ENCODE measurements around the gene NNMT. TPM values are rescaled to one million over a fixed set of nuclear protein-coding genes. Genes with fewer than 3 reads are reported as not detected.

The NNMT gene
- total RNA-seq, 5 donors from 2014 or later (not counting 1 experiment from before 2014, with no cell fraction given) = 0.41 TPM; not detected in 4

DNA sequence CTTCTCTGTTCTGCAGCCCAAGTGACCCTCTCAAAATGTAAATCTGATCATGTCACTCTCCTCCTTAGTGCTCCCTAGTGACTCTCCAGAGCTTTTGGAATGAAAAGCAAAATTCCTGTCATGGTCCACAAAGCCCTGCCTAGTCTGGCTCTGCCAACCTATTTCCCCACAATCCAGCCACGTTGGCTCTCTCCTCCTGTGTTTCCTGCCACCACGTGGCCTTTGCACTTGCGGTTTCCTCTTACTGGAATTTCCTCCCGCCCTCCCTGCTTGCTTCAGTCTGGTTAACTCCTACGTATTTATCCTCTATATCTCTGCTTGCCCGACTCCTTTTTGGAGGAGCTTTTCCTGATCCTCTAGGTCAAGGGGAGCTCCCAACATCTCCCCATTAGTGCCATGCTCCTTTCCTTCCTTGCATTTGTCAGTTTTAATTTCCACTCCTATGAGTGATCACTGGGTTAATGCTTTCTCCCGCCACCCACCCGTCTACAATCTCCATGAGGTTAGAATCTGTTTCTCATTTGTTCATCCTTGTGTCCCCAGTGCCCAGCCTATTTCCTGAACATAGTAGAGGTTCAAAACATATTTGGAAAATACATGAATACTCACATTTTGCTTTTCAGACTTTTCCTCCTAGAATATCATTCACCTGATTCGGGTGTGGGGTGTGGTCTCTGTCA, 11.5 kb downstream of the NNMT start:
- DNase-seq (no peak), ATAC-seq (replicated peaks in 1 of 4) (no peak)
- Histone ChIP-seq H3K4me3 (ENCODE audit: control insufficient read depth in 1 of 2, extremely low read depth in 1 of 2, low read length in 1 of 2) (no peak overlapping the region), H3K27ac (ENCODE audit: low read length) (no peak overlapping the region), H3K36me3 (ENCODE audit: control insufficient read depth in 2 of 2, extremely low read depth in 1 of 2, insufficient read depth in 1 of 2, low read length in 1 of 2) (no peaks in the 10 kb centered on the region), H3K27me3 (replicated peaks in 1 of 2; ENCODE audit: control insufficient read depth in 2 of 2, extremely low read depth in 1 of 2, insufficient read depth in 2 of 2, low read length in 1 of 2) (peaks cover 2 to 18% of the 10 kb centered on the region in 2 experiments), H3K9me3 (no peaks in the 10 kb centered on the region), H3K4me1 (ENCODE audit: control insufficient read depth in 1 of 2, extremely low read depth in 1 of 2, insufficient read depth in 2 of 2, low read length in 2 of 2) (no peaks in the 10 kb centered on the region)
- Mint-ChIP-seq H3K27me3 (peaks cover 34 to 37% of the 10 kb centered on the region in 2 donors), H3K27ac (no peak overlapping the region), H3K4me1 (peaks cover 0 to 12% (median 7%) of the 10 kb centered on the region in 3 donors), H3K4me3 (no peak overlapping the region), H3K36me3 (no peaks in the 10 kb centered on the region), H3K9me3 (no peaks in the 10 kb centered on the region)
- CTCF ChIA-PET = interaction anchor here (1.4 to 1.5 kb wide), 2 partner anchors 33 kb away, joined by 3 read pairs; no protein-coding TSS in a partner anchor
- POLR2A ChIA-PET = interaction anchor here in 1 of 2 donors (0.8 kb wide), 1 partner anchor 28 kb away, joined by 3 read pairs; no protein-coding TSS in a partner anchor
- WGBS (ENCODE audit: insufficient coverage) = 28% methylated on average over 8 of the region's 9 CpGs

DNA sequence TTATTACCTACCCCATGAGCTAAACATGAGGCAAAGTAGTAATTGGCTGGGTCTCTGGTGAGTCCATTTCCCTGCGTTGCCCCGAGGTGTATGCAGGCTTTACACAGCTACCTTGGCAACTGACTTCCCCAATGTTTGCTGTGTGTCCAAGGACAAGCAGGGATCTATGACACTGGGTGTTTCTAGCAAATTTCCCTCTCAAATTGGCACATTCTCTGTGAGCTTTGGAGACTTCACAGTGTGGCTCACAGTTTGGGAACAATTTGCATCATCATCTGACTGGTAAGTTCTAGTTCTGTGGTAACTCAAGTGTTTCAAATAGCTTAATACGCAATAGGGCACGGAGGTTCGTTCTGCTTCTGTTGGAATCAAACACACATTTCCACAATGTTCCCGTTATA, 12.5 kb downstream of the NNMT start:
- Mint-ChIP-seq H3K9me3 (no peaks in the 10 kb centered on the region), H3K4me1 (peaks cover 0 to 12% (median 7%) of the 10 kb centered on the region in 3 donors), H3K27me3 (peaks cover 36 to 42% of the 10 kb centered on the region in 2 donors), H3K27ac (no peak overlapping the region), H3K4me3 (no peak overlapping the region), H3K36me3 (no peaks in the 10 kb centered on the region)
- Histone ChIP-seq H3K4me3 (ENCODE audit: control insufficient read depth in 1 of 2, extremely low read depth in 1 of 2, low read length in 1 of 2) (no peak overlapping the region), H3K9me3 (no peaks in the 10 kb centered on the region), H3K36me3 (ENCODE audit: control insufficient read depth in 2 of 2, extremely low read depth in 1 of 2, insufficient read depth in 1 of 2, low read length in 1 of 2) (no peaks in the 10 kb centered on the region), H3K4me1 (ENCODE audit: control insufficient read depth in 1 of 2, extremely low read depth in 1 of 2, insufficient read depth in 2 of 2, low read length in 2 of 2) (no peaks in the 10 kb centered on the region), H3K27ac (ENCODE audit: low read length) (no peak overlapping the region), H3K27me3 (replicated peaks in 1 of 2; ENCODE audit: control insufficient read depth in 2 of 2, extremely low read depth in 1 of 2, insufficient read depth in 2 of 2, low read length in 1 of 2) (peaks cover 0 to 20% of the 10 kb centered on the region in 2 experiments)
- CTCF ChIA-PET = interaction anchor here in 1 of 2 donors (1.5 kb wide), 1 partner anchor 32 kb away, joined by 3 read pairs; no protein-coding TSS in a partner anchor
- ATAC-seq (replicated peaks in 1 of 4) (no peak), DNase-seq (no peak)
- POLR2A ChIA-PET = interaction anchor here in 1 of 2 donors (0.6 kb wide), 1 partner anchor 10 kb away, joined by 9 read pairs; no protein-coding TSS in a partner anchor
- no CpG with 5 or more reads among the region's 6 CpGs for WGBS (ENCODE audit: insufficient coverage)

DNA sequence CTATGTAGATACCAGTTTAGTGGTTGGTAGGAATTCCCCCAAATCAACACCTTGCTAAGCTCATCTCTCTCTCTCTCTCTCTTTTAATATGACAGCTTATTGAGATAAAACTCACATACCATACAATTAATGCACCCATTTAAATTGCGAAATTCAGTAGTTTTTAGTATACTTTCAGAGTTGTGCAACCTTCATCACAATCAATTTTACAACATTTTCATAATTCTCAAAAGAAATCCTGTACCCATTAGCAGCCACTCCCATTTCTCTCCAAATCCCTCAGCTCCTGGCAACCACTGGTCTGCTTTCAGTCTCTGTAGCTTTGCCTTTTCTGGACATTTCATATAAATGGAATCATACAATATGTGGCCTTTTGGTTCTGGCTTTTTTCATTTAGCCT, 13.3 kb downstream of the NNMT start:
- DNase-seq (no peak), ATAC-seq (replicated peaks in 1 of 4) (no peak)
- no peak overlapping the region for H3K4me3 ChIP-seq (ENCODE audit: control insufficient read depth in 1 of 2, extremely low read depth in 1 of 2, low read length in 1 of 2)
- H3K9me3 ChIP-seq = no peaks in the 10 kb centered on the region
- no peak overlapping the region for H3K27ac ChIP-seq (ENCODE audit: low read length)
- Mint-ChIP-seq H3K4me3 (no peak overlapping the region), H3K27ac (no peak overlapping the region), H3K36me3 (no peaks in the 10 kb centered on the region), H3K9me3 (no peaks in the 10 kb centered on the region), H3K27me3 (peaks cover 36 to 40% of the 10 kb centered on the region in 2 donors), H3K4me1 (peaks cover 0 to 12% (median 7%) of the 10 kb centered on the region in 3 donors)
- ChIA-PET CTCF (interaction anchor here in 1 of 2 donors (0.6 kb wide), 1 partner anchor 194 kb away, joined by 8 read pairs; no protein-coding TSS in a partner anchor), POLR2A (interaction anchor here in 1 of 2 donors (0.6 kb wide), 1 partner anchor 92 kb away, joined by 5 read pairs; no protein-coding TSS in a partner anchor)
- peaks cover 0 to 26% of the 10 kb centered on the region in 2 experiments for H3K27me3 ChIP-seq (replicated peaks in 1 of 2; ENCODE audit: control insufficient read depth in 2 of 2, extremely low read depth in 1 of 2, insufficient read depth in 2 of 2, low read length in 1 of 2)
- no peaks in the 10 kb centered on the region for H3K36me3 ChIP-seq (ENCODE audit: control insufficient read depth in 2 of 2, extremely low read depth in 1 of 2, insufficient read depth in 1 of 2, low read length in 1 of 2)
- WGBS (ENCODE audit: insufficient coverage) = no CpG with 5 or more reads among the region's 1 CpG
- H3K4me1 ChIP-seq (ENCODE audit: control insufficient read depth in 1 of 2, extremely low read depth in 1 of 2, insufficient read depth in 2 of 2, low read length in 2 of 2) = no peaks in the 10 kb centered on the region

DNA sequence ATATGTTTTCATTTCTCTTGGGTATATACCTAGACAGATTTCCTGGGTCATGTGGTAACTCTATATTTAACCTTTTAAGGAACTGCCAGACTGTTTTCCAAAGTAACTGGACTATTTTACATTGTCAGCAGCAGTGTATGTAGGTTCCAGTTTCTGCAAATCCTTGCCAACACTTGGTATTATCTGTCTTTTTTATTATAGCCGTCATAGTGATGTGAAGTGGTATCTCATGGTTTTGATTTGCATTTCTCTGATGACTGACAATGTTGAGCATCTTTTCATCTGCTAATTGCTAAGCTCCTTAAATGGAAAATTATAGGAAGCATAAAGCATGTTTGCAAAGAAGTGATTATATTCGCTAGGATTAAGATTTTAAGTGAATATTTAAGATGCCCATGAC, 13.9 kb downstream of the NNMT start:
- Mint-ChIP-seq H3K9me3 (no peaks in the 10 kb centered on the region), H3K4me1 (peaks cover 1 to 14% (median 7%) of the 10 kb centered on the region in 3 donors), H3K27me3 (peaks cover 36 to 40% of the 10 kb centered on the region in 2 donors), H3K27ac (no peak overlapping the region), H3K4me3 (no peak overlapping the region), H3K36me3 (no peaks in the 10 kb centered on the region)
- no peak overlapping the region for H3K27ac ChIP-seq (ENCODE audit: low read length)
- no peak for ATAC-seq (replicated peaks in 1 of 4)
- POLR2A ChIA-PET = no interaction called here
- no peaks in the 10 kb centered on the region for H3K4me1 ChIP-seq (ENCODE audit: control insufficient read depth in 1 of 2, extremely low read depth in 1 of 2, insufficient read depth in 2 of 2, low read length in 2 of 2)
- no peaks in the 10 kb centered on the region for H3K36me3 ChIP-seq (ENCODE audit: control insufficient read depth in 2 of 2, extremely low read depth in 1 of 2, insufficient read depth in 1 of 2, low read length in 1 of 2)
- CTCF ChIA-PET = interaction anchor here in 1 of 2 donors (0.6 kb wide), 1 partner anchor 195 kb away, joined by 8 read pairs; no protein-coding TSS in a partner anchor
- no peak overlapping the region for H3K4me3 ChIP-seq (ENCODE audit: control insufficient read depth in 1 of 2, extremely low read depth in 1 of 2, low read length in 1 of 2)
- no peak for DNase-seq
- no CpG with 5 or more reads among the region's 2 CpGs for WGBS (ENCODE audit: insufficient coverage)
- no peaks in the 10 kb centered on the region for H3K9me3 ChIP-seq
- H3K27me3 ChIP-seq (replicated peaks in 1 of 2; ENCODE audit: control insufficient read depth in 2 of 2, extremely low read depth in 1 of 2, insufficient read depth in 2 of 2, low read length in 1 of 2) = peaks cover 0 to 27% of the 10 kb centered on the region in 2 experiments

DNA sequence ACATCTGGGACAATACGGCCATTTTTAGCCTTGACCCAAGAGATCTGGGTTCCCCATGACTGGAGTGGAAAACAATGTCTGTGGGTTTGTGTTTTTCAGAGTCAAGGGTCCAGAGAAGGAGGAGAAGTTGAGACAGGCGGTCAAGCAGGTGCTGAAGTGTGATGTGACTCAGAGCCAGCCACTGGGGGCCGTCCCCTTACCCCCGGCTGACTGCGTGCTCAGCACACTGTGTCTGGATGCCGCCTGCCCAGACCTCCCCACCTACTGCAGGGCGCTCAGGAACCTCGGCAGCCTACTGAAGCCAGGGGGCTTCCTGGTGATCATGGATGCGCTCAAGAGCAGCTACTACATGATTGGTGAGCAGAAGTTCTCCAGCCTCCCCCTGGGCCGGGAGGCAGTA, 15.7 kb downstream of the NNMT start:
- H3K4me1 Mint-ChIP-seq = peaks cover 15 to 32% (median 22%) of the 10 kb centered on the region in 3 donors
- peaks cover 36 to 40% of the 10 kb centered on the region in 2 donors for H3K27me3 Mint-ChIP-seq
- DNase-seq (no peak), ATAC-seq (replicated peaks in 1 of 4) (no peak)
- Histone ChIP-seq H3K4me1 (ENCODE audit: control insufficient read depth in 1 of 2, extremely low read depth in 1 of 2, insufficient read depth in 2 of 2, low read length in 2 of 2) (peaks cover 0 to 2% of the 10 kb centered on the region in 2 experiments), H3K27me3 (replicated peaks in 1 of 2; ENCODE audit: control insufficient read depth in 2 of 2, extremely low read depth in 1 of 2, insufficient read depth in 2 of 2, low read length in 1 of 2) (peaks cover 0 to 27% of the 10 kb centered on the region in 2 experiments), H3K36me3 (ENCODE audit: control insufficient read depth in 2 of 2, extremely low read depth in 1 of 2, insufficient read depth in 1 of 2, low read length in 1 of 2) (no peaks in the 10 kb centered on the region), H3K4me3 (ENCODE audit: control insufficient read depth in 1 of 2, extremely low read depth in 1 of 2, low read length in 1 of 2) (no peak overlapping the region), H3K27ac (ENCODE audit: low read length) (no peak overlapping the region), H3K9me3 (no peaks in the 10 kb centered on the region)
- H3K27ac Mint-ChIP-seq = no peak overlapping the region
- WGBS (ENCODE audit: insufficient coverage) = 83% methylated on average over 7 of the region's 10 CpGs
- no peak overlapping the region for H3K4me3 Mint-ChIP-seq
- no peaks in the 10 kb centered on the region for H3K9me3 Mint-ChIP-seq
- no peaks in the 10 kb centered on the region for H3K36me3 Mint-ChIP-seq
- POLR2A ChIA-PET = no interaction called here
- CTCF ChIA-PET = no interaction called here

DNA sequence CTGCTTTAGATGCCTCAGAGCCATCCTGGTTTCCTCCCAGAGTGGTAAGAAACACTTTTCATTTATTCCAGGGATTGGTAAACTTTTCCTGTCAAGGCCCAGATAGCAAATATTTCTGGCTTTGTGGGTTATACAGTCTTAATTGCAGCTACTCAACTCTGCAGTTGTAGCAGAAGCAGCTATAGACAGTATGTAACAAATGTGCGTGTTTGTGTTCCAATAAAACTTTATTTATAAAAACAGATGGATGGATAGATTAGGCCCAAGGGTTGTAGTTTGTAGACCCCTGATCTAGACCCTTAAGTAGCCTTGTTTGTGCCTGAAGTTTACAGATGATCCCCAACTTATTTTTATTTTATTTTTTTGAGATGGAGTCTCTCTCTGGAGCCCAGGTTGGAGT, 17.9 kb downstream of the NNMT start:
- H3K36me3 Mint-ChIP-seq = no peaks in the 10 kb centered on the region
- no peak overlapping the region for H3K27ac Mint-ChIP-seq
- no peak overlapping the region for H3K27ac ChIP-seq (ENCODE audit: low read length)

More for the DNA sequence above, 17.9 kb downstream of the NNMT start:
- POLR2A ChIA-PET = no interaction called here
- Histone ChIP-seq H3K27me3 (replicated peaks in 1 of 2; ENCODE audit: control insufficient read depth in 2 of 2, extremely low read depth in 1 of 2, insufficient read depth in 2 of 2, low read length in 1 of 2) (peaks cover 0 to 23% of the 10 kb centered on the region in 2 experiments), H3K4me3 (ENCODE audit: control insufficient read depth in 1 of 2, extremely low read depth in 1 of 2, low read length in 1 of 2) (no peak overlapping the region), H3K9me3 (no peaks in the 10 kb centered on the region), H3K36me3 (ENCODE audit: control insufficient read depth in 2 of 2, extremely low read depth in 1 of 2, insufficient read depth in 1 of 2, low read length in 1 of 2) (no peaks in the 10 kb centered on the region), H3K4me1 (ENCODE audit: control insufficient read depth in 1 of 2, extremely low read depth in 1 of 2, insufficient read depth in 2 of 2, low read length in 2 of 2) (peaks cover 0 to 2% of the 10 kb centered on the region in 2 experiments)
- CTCF ChIA-PET = no interaction called here
- no CpG with 5 or more reads among the region's 1 CpG for WGBS (ENCODE audit: insufficient coverage)
- no peaks in the 10 kb centered on the region for H3K9me3 Mint-ChIP-seq
- no peak for ATAC-seq (replicated peaks in 1 of 4)
- H3K4me3 Mint-ChIP-seq = no peak overlapping the region
- peaks cover 20 to 41% (median 33%) of the 10 kb centered on the region in 3 donors for H3K4me1 Mint-ChIP-seq
- no peak for DNase-seq
- H3K27me3 Mint-ChIP-seq = peaks cover 19 to 22% of the 10 kb centered on the region in 2 donors

Measured in T-cell (primary cell).